Measurements from ENCODE around the gene NOTCH2NLA.
"Not testable (repeated sequence)": the region's sequence is repeated elsewhere in the genome, so short reads cannot be mapped to it uniquely, and the experiment has no call there.

NOTCH2NLA gene

GRCh38 chr1:146167740-146168139 is 61.1 kb downstream of the NOTCH2NLA start:
- H3K4me3 ChIP-seq (ENCODE audit: low read depth, low read length) = not testable (repeated sequence)

- H3K4me3 ChIP-seq (ENCODE audit: low read depth, low read length) = not testable (repeated sequence)
These were observed 61.5 kb downstream of the NOTCH2NLA start for GRCh38 chr1:146167273-146167672.

- H3K4me3 ChIP-seq (ENCODE audit: low read depth, low read length) = not testable (repeated sequence)
These were observed 84.4 kb downstream of the NOTCH2NLA start, which contains the start of gene NBPF10 for GRCh38 chr1:146144465-146144864. Gene NBPF10 (minus strand): TSS chr1:146144804. CDS start chr1:146144769, 35 bp downstream.
